ENCODE measurements around the gene PLB1.
A peak's percentile ranks its signal among the peaks of the same experiment; 100 is the strongest.

The PLB1 gene

DNA sequence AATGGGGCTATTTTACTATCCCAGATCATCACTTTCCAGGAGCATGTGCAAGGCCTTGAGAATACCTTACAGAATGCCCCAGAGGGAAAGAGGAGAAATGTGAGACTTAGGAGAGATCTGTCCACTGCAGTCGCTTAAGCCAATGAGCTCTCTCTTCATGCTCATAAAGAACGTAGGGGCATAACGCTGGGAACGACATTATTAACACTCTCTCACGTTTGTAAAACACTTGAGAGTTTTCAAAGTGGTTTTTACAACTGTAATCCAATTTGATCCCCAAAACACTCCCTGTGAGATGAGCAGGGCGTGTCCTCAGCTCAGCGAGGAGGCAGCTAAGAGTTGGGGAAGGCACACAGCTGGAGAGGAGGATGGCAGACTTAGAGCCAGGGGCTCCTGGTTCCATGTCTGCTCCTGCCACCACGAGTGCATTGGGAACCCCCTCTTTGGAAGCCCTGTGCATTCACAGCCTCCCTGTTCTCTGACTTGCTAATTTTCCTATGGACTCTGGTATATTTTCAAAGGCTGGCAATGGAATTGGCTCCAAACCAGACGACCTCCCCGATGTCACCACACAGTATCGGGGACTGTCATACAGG, 97.4 kb downstream of the PLB1 start:
- no peak for DNase-seq

DNA sequence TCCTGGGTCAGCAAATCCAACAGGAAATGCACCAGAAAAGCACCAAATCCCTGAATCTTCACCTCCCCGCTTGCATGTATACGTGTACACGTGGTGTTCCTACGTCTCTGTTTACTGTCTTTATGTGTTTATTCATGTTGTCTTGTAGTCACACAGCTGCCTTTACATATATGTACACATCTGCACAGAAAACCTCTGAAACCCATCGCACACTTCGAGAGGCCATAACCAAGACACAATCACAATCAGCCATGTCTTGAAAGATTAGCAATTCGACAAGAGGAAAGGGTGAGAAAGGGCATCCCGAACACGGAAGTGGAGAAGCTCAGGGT, 98.1 kb downstream of the PLB1 start:
- no peak for DNase-seq

DNA sequence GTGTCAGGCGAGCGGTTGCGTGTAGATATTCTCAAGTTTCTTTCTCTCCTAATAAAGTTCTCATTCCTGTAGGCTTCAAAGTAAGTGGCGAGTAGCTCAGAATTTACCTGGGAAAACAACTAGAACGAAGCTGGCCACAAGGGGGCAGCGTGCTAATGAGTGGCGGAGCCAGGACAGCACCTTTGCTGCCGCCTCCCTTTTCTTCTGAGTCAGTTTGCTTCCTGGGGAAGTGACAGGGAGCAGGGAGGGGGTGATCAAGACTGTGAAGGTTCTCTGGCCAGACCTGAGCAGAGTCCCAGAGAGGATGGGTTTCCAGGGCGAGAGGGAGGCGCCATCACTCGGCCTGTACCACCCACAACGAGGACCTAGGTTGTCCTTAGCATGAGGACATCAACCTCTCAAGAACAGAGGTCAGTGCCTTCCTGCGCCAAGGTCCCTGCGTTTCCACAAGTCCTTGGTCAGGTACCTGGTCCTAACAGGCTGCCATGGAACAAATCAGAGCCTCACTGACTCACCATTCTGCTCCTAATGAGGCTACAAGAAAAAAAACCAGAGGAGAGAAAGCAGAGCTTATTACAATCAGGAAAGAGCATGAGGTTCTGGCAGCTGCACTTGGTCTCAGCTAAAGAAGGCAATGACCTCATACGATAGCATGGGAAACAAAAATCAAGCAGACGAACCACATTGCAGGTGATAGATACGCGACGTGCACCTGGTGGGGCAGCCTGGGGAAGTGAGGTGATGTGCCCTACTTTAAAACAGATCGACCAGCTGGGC, 98.7 kb downstream of the PLB1 start:
- peak; percentile 83 for DNase-seq

DNA sequence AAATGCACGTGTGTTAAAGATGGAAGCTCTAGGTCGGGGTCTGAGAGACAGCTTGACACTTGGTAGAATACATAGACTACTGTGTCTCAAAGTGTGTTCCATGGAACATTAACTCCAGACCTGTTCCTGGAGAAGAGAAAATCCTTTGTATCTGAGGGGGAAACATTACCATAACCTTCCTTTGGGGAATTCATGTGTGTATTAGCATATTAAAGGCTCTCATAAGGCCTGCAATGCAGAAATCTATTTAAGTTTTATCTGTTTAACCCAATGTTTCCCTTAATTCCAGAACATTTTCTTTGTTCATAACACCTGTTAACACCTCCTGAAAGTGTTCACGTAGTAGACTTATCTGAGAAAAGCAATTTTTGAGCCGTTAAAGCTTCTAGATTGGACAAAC, 99.5 kb downstream of the PLB1 start:
- no peak for DNase-seq

DNA sequence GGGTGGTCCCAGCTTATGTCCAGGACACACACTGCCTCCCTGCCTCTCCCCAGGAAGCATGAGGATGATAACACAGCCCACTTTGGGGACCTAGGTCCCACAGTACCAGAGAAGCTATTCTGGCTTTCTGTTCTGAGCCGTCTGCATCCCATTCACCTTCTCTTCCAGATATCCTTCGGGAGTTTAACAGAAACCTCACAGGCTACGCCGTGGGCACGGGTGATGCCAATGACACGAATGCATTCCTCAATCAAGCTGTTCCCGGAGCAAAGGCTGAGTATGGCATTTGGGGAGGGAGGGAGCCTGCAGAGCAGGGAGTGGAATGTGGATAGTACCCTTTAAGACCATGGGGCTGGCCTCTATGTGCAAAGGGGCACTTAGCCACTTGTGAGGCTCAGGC, 102.6 kb downstream of the PLB1 start:
- DNase-seq: no peak

DNA sequence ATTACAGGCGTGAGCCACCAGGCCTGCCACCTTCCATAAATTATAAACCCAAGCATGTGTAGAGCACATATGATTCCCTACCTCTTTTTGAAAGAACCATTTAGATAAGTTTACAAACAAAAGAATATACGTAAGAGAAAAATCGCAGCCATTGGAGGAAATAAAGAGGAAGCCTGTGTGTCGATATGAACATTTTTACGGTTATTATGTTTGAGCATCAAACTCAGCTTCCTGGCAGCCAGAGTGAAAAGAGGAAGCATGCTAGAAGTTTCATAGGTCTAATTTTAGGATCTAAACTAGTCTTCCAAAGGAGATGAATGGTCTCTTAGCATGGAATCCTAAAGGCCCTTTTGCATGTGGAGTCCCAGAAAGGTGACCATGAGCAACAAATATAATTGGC, 104.3 kb downstream of the PLB1 start:
- DNase-seq: peak; percentile 77

DNA sequence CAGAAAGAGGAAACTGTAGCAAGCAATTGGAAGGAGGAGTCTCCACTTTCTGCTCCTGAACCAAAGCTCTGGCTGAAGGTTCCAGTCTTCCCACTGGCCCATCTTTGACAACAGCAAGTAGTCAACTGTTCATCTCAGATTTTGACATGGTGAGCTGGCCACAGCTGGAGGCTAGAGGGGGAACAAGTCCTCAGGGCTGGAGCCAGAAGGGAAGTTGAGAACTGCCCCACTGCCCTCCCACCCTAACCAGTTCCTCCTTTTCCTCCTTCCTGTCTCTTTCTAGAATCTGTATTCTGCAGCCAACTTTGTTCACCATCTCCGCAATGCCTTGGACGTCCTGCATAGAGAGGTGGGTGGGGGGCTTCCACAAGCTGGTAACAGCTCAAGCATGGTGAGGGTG, 105.8 kb downstream of the PLB1 start:
- peak; percentile 79 for DNase-seq

DNA sequence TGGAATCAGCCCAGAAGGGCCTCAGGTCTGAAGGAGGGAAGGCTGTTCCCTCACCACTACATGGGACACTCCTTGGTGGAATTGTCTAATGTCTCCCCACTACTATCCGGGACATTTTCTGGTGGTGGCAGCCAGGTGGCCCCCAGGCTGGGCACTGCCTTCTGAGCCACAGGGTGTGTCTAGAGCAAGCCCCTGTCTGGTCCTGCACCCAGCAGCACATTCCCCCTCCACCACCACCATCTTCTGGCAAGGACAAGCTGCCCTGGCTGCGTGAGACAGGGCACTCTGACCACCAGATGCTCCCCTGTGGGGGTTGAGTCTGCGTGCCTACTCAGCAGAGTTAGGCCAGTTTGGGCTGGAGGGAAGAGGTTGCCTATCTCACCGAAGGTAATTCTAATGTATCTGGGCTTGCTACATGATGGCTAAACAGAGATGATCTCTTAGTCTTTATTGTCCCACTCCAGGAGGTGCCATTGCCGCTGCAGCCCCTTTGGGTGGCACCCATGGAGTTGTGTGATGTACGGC, 106.3 kb downstream of the PLB1 start:
- DNase-seq: no peak

DNA sequence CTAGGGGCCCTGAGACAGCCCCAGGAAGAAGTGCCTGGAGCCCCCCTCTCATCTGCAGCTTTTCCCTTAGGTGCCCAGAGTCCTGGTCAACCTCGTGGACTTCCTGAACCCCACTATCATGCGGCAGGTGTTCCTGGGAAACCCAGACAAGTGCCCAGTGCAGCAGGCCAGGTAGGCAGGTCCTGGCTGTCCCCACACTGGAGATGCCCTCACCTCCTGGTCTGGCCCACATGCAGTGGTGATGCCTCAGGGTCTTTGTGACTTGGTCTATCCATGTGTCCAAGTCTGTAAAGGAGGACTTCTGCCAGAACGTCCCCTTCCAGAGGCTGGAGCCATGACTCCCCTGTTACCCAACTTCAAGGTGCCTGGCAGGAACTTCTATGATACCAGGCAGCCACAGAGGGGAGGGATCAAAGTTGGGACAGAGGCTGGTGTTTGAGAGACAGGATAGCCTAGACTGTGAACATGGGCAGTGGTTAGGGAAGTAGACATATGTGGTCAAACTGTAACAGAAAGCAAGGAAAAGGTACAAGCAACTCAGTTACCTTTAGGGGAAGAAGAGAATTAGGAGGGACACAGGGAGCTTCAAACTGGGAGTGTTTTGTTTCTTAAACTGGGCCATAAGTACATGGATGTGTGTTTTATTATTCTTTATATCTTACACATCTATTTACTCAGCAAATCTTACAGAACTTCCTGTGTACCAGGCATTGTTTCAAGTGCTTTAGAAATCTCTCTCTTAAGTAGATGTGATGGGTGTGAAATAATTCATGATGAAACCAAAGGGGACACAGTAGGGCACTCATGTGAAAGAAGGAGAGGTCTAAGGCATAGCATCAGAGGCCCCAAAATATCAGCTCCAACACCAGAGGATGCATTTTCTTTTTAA, 107.1 kb downstream of the PLB1 start:
- peak; percentile 22 for DNase-seq

DNA sequence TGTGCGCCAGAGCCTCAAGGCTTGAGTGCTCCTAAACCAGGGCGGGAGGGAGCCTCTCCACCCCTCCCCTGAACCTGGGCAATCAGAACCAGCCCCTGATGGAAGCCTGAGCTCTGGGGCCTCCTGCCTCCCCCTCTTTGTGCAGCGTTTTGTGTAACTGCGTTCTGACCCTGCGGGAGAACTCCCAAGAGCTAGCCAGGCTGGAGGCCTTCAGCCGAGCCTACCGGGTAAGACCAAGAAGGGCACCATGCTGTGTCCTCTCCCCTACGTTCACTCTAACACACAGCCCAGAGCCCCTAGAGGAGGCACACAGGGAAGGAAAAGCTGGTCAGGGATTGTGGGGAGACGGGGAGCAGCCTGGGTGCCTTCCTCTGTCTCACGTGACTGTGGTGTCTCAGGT, 108.0 kb downstream of the PLB1 start:
- no peak for DNase-seq

DNA sequence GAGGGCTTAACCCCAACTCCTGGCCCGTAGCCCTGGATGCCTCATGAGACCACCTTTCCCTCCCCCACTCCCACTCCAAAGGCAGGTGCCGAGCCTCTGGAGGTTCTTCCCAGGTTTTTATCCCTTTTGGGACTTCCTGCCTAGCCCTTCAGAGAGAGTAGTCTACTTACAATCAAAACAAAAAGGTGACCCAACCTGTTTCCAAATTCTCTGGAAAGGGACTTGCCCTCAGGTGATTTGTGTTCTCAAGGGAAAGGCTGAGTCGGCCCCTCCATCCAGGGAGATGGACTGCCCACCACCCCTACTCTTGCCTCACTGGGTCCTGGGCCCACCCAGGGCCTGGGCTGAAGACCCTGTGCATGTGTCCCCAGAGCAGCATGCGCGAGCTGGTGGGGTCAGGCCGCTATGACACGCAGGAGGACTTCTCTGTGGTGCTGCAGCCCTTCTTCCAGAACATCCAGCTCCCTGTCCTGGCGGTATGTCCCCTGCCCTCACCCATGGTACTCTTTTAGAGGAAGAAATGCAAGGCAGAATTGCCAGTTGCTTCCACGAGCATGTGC, 108.5 kb downstream of the PLB1 start:
- no peak for DNase-seq

DNA sequence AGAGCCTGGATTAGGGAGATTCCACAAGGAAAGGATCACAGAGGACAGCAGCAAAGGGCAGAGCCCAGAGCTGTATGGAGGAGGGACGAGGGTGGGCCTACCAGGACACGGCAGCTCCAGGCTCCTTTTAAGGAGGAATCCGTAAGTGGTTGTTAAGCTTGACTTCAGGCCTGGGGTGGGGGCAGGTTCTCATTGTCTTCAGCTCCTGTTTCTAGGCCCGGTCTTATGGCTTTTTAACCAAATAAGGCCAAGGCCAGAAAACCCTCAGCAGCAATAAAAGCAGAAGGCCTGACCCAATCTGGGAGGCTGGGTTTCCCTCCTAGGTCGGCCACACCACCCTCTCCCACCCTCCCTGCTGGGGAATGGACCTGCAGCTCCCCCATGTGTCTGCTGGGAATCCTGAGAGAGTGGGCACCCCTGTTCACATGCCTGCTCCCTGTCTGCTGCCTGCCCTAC, 111.2 kb downstream of the PLB1 start:
- peak; percentile 27 for DNase-seq

DNA sequence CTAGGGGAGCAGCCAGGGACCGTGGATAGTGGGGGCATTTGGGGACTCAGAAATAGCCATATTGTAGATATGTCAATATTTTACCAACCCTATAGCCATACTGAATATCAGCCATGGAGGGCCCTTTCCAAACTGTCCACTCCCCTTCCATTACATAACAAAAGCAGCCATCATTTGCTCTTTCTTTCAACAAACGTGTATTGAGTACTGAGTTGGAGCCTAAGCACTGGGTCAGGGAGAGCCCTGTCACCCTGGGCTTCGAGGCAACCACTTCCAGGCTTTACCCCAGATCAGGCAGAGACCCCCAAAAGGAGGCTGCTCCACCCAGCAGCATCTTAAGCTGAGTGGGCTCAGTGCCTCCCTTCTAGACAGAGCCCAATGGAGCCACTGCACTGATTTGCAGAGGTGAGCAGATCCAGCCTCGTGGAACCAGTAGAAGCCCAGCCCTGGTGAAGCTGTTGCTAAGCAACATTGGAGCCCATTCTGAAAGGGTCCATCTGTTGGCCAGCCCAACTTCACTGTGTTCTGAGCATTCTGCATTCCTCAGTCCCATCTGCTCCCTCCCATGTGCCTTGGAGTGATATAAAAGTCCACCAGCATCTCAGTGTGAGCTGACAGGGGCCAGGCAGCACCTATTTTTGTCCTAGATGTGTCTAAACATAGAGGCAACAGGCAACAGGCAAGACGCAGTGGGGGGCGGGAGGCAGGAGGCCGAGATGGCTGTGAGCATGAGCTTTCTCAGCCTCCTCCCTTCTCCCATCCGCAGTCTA, 112.1 kb downstream of the PLB1 start:
- DNase-seq: no peak

DNA sequence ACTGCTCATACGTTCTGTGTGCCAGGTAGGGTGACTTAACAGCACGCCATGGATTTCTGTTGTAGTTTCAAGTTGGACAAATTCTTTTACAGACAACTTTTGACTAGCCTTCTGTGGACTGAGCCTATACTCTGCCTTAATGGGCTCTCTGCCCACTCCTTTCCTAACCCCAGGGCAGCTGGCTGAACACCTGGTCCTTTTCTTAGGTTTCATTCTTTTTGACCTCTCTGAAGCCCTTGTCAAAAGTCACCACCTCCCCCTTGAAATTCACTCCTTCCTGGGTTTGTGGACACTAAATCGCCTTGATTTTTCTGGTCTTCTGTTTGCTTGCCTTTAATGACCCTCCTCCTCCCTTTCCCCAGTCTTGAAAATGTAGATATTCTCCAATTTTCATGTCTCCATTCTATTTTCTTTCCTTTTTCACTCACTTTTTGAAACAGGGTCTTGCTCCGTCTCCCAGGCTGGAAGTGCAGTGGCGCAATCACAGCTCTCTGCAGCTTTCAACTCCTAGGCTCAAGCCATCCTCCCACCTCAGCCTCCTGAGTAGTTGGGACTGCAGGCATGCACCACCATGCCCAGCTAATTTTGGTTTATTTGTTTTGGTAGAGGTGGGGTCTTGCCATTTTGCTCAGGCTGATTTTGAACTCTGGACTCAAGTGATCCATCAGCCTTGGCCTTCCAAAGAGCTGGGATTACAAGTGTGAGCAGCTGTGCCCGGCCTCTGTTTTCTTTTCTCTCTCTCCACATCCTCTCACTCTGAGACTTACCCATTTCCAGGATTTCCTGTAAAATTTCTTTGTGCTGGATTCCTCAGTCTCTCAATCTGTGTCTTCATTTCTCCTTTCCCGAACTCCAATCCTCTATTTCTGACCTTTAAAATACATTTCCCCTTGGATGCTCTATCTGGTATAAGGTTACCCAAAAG, 112.9 kb downstream of the PLB1 start:
- DNase-seq: no peak

DNA sequence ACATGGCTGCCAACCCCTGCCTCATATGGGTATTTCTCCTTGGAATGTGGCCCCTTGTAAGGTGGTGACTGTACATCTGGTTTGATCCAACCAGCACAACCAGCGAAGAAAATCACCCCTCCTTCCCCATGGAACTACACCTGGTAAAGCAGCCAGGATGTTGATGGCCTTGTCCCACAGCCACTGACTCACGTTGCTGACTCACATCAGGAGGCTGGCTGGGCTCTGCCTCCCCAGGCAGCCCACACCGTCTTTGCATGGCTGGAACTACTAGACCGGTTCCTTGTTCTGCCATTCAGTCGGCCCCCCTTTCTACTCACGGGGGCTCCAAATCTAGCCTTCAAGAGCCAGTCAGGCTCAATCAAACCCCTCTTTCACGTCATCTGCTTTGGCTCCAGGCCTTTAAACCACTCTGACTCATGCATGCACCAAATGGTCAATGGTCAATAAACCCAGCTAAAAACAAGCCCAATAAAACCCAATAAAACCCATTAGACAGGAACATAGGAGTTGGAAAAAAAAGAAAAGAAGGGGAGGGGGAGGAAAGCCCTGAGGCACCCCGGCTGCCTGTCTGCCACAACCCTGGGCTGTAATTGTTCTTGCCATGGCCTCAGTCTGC, 114.8 kb downstream of the PLB1 start:
- DNase-seq: peak; percentile 49

DNA sequence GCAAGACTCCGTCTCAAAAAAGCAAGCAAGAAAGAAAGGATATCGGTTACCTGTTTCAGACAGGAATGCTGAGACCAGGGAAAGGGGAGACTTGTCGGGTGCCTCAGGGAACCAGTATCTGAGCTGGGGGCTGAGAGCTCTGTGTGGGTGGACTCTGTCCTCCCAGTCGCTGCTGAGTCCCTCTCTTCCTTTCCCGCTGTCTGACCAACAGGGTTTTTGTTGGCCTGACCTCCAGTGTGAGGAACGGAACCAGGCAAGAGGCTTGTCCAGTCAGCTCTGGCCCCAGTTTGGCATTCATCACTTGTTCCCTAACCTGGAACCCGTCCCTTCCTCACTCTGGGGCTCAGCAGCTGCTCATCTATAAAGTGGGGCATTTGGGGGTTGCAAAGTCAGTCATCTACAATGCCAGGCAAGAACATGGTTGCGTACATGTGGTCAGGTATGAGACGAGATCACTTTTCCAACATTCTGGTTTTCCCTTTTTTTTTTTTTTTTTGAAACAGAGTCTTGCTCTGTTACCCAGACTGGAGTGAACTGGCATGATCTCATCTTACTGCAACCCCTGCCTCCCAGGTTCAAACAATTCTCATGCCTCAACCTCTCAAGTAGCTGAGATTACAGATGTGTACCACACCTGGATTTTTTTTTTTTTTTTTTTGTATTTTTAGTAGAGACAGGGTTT, 116.4 kb downstream of the PLB1 start:
- no peak for DNase-seq

DNA sequence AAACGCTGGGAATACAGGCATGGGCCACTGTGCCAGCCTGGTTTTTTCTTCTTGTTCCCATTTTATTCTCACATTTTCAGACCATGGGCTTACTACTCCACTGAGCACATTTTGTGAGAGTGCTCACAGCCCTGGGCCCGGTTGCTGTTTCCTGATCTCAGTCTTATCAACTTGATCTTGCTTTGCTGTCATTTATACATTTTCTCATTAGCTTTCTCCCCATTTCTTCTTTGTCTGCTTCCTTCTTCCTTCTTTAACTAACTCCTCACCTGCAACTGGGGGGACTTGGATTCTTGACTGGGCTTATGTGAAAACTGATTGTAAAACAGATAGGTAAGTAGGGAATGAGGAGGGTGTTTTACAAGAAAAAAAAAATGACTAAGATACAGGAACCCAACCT, 117.3 kb downstream of the PLB1 start:
- no peak for DNase-seq

DNA sequence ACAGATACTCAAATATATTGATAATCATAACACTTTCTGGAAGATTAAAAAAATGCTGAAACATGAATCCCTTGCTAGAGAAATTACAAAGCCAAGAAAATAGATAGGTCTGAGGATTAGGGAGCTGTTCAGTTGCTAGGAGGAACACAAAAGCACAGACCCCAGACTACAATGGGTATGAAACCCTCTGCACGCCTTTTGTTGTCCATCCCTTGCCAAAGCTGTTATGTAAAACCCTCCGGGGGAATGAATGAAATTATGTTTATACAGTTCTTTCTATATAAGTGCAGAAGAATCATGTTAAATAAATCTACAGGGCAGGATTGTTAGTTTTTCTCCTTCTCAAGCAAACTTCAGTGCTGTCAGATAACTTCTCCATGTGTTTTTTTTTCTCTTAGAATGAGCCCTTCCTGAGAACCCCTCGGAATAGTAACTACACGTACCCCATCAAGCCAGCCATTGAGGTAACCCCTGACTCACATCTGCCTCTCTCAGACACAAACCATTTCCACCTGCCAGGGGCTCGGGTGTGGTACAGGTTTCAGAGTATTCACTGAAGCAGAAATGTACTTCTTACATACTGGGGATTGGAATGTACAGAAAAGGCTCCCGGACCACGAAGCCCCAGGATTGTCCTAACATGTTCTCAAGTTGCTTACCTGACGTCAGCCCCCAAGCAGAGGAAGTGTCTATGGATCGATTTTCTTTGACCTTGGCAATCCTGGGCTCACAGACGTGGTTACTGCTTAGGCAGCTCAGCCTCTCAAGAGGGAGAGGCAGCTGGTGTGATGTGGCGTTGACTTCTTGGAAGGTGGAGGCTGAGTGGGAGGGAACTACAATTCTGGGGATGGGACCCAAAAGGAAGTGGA, 118.0 kb downstream of the PLB1 start:
- DNase-seq: no peak

DNA sequence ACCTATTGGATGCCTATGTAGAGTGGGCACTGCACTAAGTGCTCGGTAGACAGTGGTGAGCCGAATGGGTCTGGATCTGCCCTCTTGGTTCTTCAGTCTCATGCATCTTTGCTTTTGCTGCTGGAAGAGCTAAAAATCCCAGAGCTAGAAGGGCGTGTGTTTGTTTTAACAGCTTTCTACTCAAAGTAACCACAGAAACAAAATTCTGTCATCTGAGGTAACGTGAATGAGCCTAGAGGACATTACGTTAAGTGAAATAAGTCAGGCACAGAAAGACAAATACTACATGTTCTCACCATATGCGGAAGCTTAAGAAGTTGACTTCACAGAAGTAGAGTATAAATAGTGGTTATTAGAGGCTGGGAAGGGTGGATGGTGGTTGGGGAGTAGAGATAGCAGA, 119.8 kb downstream of the PLB1 start:
- DNase-seq: no peak
